Raji (cell line): Measurements from ENCODE around the gene CDH22.

Experiments used
- POLR2A ChIP-seq: IDR thresholded peaks from 2 replicates; pipeline ENCODE4 v1.6.1; 2011; ENCODE audit warnings: low read depth, low read length, control low read depth; ENCODE audit not compliant: insufficient read depth

Gene CDH22

DNA sequence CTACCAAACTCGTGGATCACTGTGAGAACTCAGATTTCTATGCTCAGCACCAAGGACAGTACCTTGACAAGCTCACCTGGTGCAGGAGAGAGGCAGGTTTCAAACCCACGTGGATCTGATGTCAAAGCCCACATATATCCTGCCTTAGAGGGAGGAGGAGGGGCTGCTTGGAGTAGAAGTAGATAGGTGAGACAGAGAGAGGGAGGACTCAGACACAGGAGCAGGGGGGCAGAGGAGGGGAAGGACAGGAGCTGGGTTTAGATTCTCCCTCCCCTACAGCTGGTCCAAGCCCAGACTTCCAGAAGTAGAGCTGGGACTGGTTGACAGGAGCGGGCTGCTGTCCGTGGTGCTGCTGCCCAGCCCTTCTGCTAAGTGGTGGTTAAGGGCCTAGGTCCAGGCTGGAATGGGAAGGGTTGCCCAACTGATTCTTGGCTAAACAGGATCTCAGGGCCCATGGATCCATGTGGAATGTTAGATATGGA is 77.5 kb downstream of the CDH22 start:
- no peak for TF ChIP-seq POLR2A

DNA sequence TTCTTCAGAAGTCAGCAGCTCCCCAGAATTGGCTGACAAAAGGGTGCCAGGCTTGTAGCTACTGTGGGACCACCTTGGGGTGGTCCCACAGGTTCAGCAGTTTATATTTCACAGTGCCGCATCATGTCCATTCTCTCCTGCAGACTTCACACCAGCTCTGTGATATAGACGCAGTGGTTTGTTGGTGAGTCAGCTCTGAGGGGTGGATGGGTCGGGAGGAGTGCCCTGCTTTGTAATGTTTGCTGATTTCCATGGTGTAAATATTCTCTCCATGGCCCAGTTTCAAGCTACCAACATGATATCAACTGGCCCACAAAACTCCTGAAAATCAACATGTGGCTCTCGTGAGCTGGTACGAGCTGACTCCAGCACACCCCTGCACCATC is 78.2 kb downstream of the CDH22 start:
- no peak for TF ChIP-seq POLR2A

DNA sequence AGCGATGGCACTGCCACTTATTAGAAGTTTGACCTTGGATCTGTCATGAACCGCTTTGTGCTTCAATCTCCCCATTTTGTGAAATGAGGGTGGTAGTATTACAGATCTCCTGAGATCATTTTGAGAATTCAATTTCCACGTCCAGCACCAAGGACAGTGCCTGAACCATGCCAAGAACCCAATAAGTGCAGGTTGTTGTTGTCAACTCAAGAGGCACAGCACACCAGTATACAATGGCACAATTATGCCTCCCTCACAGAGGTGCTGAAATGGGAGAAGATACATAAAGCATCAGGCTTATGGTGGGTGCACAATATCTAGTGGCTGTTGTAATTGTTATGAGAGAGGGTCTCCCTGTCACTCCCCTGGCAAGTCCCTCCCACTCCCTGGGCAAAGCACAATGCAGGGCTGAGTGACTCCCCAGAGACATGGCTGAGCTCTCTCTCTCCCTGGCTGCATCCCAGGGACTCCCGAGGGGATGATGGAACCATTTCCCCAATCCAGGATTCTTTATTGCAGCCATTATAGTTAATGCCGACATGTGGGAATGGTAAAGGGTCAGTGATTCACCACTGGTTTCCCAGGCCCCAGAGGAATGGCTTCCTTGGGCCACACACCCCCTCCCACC is 78.7 kb downstream of the CDH22 start:
- TF ChIP-seq POLR2A: no peak

DNA sequence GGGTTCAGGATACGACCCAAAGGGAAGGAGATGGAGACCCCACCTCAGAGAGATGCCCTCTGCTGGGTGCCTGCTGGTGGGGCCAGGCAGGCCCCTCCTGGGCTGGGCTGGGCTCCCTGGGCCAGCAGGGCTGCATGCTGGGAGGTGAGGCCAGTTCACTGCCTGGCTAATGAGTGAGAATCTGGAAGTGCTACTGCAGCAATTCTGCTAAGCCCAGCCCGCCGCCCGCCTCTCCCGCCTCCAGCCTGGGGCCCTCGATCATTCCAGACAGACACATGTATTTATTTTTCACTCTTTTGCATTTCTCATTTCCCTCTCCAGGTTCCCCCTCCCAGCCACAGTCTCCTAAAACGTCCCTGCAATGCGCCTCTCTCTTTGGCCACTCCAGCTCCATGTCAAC is 79.6 kb downstream of the CDH22 start:
- TF ChIP-seq POLR2A: no peak

DNA sequence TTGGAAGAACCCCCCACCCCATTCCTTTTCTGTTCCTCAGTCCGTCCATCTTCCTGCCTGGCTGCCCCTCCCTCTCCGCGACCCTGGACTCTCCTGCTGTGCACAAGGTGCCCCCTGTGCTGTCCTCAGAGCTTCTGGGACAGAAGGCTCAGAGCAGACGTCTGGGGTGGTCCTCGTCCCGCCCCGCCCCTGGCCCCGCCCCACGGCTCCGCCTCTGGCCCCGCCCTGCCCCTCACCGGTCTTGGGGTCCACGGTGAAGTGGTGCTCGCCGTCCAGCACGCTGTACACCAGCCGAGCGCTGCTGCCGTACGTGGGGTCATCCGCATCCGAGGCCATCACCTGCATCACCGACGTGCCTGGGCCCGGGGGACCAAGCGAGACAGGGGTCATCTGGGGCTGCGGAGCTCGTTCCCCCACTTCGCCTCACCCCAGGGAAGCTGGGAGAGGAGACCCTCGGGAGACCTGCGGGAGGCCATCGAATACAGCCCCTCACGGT is 81.0 kb downstream of the CDH22 start:
- no peak for TF ChIP-seq POLR2A

DNA sequence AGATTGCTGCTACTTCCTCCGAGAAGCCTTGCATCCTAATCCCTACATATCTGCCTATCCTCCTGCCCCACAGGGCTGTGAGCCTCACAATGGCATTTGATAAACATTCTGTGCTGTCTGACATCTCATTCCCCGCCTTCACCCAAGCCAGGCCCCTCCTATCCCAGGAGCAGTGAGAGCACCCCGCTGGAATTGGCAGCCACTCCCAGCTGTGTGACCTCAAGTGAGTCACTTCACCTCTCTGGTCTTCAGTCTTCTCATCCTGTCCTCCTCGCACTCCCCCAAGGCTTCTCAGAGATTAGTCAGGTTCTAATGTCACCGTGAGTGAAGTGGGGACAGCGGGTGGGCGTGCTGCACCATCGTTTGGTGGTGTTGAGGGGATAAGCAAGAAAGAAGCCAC is 81.7 kb downstream of the CDH22 start:
- TF ChIP-seq POLR2A: no peak

DNA sequence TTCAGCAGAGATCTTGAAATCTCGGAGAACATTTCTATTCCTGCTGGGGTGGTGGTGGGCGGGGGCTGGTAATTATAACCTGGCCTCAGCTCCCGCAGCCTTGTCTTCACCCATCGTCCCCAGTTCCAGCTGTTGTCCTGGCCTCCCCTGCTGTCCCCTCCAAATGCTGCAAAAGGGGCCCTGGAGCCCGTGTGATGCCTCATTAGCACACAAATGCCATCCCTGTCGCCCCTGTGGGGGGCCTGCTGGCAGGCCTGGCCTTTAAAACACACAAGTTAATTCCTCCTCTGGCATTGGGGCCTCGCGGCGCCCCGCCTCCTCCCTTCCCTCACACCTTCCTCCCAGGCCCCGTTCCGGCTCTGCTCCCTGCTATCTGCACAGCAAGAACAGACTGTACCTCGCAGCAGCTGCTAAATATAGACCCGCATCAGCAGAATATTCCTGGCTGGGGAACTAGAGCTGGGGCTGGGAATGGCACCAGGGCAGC is 85.7 kb downstream of the CDH22 start:
- no peak for TF ChIP-seq POLR2A

DNA sequence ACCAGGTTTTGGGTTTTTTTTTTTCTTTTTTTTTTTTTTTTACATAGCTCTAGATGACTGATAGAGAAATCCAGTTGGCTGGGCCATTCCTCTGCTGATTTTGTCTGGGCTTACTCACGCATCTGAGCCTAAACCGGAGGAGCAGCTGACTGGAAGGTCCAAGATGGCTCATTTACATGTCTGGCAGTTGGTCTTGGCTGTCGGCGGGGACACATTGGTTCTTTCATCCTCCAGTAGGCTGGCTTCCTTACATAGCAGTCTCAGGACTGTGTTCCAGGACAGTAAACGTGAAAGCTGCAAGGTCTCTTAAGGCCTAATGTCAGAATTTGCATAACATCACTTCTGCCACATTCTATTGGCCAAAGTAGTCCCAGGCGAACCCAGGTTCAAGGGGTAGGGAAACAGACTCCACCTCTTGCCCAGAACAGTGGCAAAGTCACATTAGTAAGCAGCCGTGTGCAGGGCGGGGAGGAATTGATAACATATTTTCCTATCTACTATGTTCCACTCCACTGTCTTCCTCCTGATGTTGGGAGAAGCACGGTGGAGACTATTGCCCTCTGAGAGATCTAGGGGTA is 87.0 kb downstream of the CDH22 start:
- no peak for TF ChIP-seq POLR2A

DNA sequence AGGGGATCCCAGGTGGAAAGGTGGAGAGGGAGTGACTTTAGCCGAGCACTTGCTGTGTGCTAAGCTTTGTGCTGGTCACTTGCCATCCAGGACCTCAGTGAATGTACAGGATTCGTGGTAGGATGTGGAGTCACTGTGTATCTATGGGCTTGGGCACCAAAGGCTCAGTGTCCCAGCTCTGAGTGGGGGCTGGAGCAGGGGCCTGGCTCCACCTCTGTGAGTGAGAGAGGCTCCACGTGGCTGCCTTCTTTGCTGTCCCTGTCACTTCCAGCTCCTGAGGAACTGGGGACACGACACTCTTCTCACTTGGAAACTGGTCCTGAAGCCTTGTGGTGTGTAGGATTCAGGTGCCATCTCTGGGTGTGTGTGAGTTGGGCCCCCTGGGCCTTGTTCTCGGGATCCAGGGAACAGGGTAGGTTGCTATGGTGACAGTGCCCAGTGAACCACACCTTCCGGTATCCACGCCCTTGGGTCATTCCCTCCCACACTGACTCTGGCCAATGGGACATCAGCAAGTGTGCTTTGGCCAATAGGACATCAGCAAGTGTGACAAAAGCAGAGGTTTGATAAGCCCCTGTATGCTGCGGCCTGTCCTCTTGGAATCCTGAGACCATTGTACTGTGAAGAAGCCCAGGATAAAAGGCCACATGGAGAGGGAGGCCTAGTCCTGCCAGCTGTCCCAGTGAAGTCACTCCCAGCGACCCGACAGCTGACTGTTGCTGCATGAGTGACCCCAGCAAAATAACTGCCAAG is 87.7 kb downstream of the CDH22 start:
- TF ChIP-seq POLR2A: no peak

DNA sequence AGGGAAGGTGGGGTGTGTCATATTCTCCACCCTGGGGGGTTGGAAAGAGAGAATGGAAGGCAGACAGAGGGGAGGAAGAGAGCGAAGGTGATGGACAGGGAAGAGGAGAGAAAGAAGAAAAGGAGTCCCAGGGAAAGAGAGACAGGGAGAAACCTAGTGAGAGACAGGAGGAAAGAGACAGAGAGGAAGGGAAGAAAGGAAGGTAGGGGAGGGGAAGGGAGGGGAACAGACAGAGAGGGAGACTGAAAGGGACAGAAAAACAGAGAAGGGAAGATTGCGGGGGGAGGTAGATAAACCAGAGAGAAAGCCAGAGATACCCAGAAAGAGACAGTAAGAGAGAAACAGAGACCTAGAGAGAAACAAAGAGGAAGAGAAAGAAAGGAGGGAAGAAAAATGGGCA is 88.4 kb downstream of the CDH22 start:
- TF ChIP-seq POLR2A: no peak

DNA sequence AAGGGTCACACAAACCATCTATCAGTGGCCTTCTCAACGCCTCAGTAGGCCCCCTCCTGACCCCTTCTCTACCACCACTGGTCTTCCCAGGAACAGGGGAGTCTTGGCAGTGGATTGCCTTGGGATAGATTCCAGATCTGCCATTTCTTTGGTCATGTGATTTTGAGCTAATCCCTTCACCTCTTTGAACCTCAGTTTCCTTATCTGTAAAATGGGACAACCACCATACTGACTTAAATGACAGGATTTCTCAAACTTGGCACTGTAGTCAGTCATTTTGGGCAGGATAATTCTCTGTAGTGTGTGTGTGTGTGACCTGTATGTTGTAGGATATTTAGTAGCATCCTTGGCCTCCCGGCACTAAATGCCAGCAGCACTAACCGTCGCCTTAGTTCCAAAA is 89.1 kb downstream of the CDH22 start:
- no peak for TF ChIP-seq POLR2A

DNA sequence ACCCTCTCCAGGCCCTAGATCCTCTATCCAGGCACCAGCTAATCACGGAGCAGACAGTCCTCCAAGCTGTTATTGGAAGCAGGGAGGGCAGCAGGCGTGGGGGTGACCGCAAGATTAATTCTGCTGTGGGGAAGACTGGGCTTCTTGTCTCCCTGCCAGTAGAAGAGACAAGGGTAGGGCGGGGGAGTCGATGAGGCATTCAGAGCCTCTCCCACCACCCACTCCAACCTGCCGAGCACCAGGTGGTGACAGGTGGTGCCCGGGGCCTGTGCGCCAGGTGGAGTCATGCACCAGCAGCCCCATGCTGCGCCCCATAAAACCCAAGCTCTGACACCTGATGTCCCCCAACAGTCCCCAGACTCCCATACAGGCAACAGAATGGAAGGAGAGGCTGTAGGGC is 89.6 kb downstream of the CDH22 start:
- TF ChIP-seq POLR2A: no peak

DNA sequence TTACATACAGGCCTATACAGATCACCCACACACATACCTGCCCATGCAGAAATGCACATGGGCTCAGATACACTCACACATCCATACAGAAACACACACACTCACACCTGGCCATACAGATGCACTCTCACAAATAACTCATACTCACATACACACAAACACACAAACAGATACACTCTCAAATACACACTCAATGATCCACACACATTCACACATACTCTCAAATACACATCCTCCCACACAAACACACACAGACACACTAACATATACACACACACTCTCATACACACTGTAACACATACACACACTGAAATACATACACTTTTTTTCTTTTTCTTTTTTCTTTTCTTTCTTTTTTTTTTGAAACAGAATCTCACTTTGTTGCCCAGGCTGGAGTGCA is 90.7 kb downstream of the CDH22 start:
- no peak for TF ChIP-seq POLR2A

DNA sequence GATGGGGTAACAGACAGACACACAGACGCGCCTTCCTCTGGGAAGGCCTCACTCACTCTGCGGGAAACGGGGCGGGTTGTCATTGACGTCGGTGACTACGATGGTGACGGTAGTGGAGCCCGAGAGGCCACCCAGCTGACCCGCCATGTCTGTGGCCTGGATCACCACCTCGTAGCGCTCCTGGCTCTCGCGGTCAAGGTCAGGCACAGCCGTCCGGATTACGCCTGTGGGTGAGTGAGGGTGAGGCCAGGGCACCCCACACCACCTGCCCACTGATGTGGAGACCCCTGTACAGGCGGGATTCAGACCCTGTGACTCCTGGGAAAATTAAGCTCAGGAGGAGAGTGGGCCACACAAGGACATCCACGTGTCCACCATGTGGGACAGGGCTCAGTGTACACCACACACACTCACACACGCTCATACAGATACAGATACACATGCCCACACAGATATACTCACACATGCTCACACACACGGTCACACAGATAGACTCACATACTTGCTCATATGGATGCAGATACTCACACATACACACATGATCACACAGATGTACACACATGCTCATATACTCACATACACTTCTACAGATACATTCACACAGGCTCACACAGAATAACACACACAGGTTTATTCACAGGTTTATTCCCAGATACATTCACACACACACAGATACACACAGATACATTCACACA is 91.4 kb downstream of the CDH22 start:
- TF ChIP-seq POLR2A: no peak

DNA sequence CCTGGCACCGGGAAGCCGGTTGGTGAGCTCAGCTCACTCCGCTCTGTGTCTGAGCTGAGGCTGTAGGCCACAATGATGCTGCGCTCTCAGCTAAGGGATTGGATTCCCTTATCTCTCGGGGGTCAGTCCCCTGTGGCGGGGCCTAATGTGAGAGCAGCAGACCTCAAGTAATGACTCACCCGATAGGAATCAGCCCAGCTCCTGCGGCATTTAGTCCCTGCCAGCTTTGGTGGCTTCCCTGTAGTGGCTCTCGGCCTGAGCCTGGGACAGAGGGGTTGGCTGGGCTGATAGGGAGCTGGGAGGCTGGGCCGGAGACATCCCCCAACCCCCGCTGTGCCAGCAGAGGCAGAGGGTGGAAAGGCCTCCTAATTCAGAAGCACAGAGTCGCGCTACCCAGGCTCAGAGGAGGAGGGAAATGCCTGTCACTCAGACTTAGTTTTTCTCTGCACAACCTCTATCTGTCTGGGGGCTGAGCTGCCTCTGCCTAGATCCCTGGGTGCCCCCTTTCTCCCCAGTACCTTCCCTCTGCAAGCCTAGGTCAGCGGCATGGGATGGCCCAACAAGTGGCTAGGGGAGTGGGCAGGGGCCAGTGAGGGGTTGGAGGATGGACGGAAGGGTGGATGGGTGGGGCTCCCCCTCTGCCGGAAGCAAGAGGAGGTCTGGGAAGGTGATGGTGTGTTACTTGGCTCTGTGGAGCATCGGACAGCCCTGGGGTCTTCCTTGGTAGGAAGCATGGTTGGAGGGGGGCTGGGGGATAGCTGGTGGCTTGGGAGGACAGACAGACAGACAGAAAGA is 92.2 kb downstream of the CDH22 start:
- no peak for TF ChIP-seq POLR2A
